ENCODE measurements around the gene HHAT. TPM values are rescaled to one million over a fixed set of nuclear protein-coding genes. Genes with fewer than 3 reads are reported as not detected.
"Not testable (repeated sequence)": the region's sequence is repeated elsewhere in the genome, so short reads cannot be mapped to it uniquely, and the experiment has no call there.

Gene HHAT
- total RNA-seq, 2 experiments from 2014 or later: 5.2 to 9.5 TPM

DNA sequence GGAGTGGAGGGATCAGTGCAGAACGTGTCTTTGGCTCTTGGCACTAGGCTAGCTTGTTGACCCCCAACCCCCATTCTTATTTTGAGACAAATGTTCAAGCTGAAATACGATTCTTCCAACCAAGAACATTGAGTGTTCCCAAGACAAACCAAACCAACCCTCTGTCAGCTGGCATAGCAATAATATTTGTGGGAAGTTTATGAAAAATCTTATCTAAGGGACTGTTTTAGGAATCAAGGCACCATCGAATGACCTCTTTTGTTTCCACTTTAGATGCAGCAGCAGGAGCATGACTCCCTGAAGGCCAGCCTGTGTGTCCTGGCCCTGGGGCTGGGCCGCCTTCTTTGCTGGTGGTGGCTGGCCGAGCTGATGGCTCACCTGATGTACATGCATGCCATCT lies 89.2 kb downstream of the HHAT start:
- no peak overlapping the region for H3K4me2 ChIP-seq (ENCODE audit: low read length)
- no peak for DNase-seq (ENCODE audit: low spot score)
- no peak overlapping the region for H3K4me3 ChIP-seq (ENCODE audit: low read depth, low read length, poor library complexity, severe bottlenecking)
- H4K20me1 ChIP-seq (ENCODE audit: insufficient read depth, low read length): no peaks in the 10 kb centered on the region
- intact Hi-C loops (cut with micrococcal nuclease; ENCODE audit: unreplicated experiment): no loop called here
- TF ChIP-seq, protein P1, sequence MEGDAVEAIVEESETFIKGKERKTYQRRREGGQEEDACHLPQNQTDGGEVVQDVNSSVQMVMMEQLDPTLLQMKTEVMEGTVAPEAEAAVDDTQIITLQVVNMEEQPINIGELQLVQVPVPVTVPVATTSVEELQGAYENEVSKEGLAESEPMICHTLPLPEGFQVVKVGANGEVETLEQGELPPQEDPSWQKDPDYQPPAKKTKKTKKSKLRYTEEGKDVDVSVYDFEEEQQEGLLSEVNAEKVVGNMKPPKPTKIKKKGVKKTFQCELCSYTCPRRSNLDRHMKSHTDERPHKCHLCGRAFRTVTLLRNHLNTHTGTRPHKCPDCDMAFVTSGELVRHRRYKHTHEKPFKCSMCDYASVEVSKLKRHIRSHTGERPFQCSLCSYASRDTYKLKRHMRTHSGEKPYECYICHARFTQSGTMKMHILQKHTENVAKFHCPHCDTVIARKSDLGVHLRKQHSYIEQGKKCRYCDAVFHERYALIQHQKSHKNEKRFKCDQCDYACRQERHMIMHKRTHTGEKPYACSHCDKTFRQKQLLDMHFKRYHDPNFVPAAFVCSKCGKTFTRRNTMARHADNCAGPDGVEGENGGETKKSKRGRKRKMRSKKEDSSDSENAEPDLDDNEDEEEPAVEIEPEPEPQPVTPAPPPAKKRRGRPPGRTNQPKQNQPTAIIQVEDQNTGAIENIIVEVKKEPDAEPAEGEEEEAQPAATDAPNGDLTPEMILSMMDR (conservative IDR thresholded peaks at IDR 0.05; ENCODE audit: low read length): no peak
- no peak for TF ChIP-seq EZH2phosphoT487 (IDR thresholded peaks at IDR 0.05; ENCODE audit: borderline replicate concordance, low read depth, low read length)
- no peaks in the 10 kb centered on the region for H3K4me1 ChIP-seq (ENCODE audit: insufficient read depth, low read length, poor library complexity, severe bottlenecking)
- no peaks in the 10 kb centered on the region for H3K36me3 ChIP-seq (ENCODE audit: insufficient read depth, low read length)
- no peak overlapping the region for H2AFZ ChIP-seq (ENCODE audit: low read length)
- CTCF ChIA-PET (ENCODE audit: unreplicated experiment): no interaction called here
- BruUV-seq (replicated peaks): no TSS peak
- POLR2A ChIA-PET: interaction anchor here (0.6 kb wide), 1 partner anchor 293 kb away, joined by 4 read pairs; no protein-coding TSS in a partner anchor
- no peaks in the 10 kb centered on the region for H3K9me3 ChIP-seq (ENCODE audit: low read length)
- H3K27ac ChIP-seq (ENCODE audit: low read depth, low read length, poor library complexity, severe bottlenecking): no peak overlapping the region
- no peaks in the 10 kb centered on the region for H3K79me2 ChIP-seq (ENCODE audit: insufficient read depth, low read depth, low read length)
- no peaks in the 10 kb centered on the region for H3K9me2 ChIP-seq (ENCODE audit: insufficient read depth, low read length)

DNA sequence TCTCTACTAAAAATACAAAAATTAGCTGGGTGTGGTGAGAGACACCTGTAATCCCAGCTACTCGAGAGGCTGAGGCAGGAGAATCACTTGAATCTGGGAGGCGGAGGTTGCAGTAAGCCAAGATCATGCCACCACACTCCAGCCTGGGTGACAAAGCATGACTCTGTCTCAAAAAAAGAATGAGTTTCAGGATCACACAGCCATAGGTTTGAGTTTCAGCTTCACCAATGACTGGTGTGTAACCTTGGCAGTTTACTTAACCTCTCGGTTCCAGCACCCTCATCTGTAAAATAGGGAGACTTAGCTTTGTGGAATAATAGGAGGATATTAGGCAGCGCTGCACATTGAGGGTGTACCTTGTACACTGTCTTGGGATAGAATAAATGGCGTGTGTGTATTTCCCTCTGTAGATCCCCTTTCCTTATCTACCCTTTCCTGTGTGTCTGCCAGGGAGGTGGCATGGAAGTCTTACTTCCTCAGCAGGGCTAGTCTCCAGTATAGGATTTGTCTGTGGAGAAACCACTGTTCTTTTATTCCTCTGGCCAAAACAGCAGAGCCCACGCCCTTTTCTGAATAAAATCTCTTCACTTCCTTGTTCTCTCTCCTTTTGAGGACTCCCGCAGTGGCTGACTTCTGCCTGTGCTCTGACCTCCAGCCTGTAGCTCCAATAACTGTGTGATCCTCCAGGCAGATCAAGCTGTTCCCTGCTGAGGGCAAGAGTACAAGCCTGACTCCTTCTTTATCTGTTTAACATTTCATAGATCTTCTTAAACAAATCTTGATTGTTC lies 90.4 kb downstream of the HHAT start:
- Histone ChIP-seq H2AFZ (ENCODE audit: low read length) (no peak overlapping the region), H3K4me2 (ENCODE audit: low read length) (no peak overlapping the region), H4K20me1 (ENCODE audit: insufficient read depth, low read length) (no peaks in the 10 kb centered on the region), H3K4me1 (ENCODE audit: insufficient read depth, low read length, poor library complexity, severe bottlenecking) (no peaks in the 10 kb centered on the region), H3K4me3 (ENCODE audit: low read depth, low read length, poor library complexity, severe bottlenecking) (no peak overlapping the region), H3K36me3 (ENCODE audit: insufficient read depth, low read length) (no peaks in the 10 kb centered on the region), H3K9me3 (ENCODE audit: low read length) (no peaks in the 10 kb centered on the region), H3K79me2 (ENCODE audit: insufficient read depth, low read depth, low read length) (no peaks in the 10 kb centered on the region), H3K9me2 (ENCODE audit: insufficient read depth, low read length) (no peaks in the 10 kb centered on the region), H3K27ac (ENCODE audit: low read depth, low read length, poor library complexity, severe bottlenecking) (no peak overlapping the region)
- no peak for TF ChIP-seq EZH2phosphoT487 (IDR thresholded peaks at IDR 0.05; ENCODE audit: borderline replicate concordance, low read depth, low read length)
- TF ChIP-seq, protein P1 (conservative IDR thresholded peaks at IDR 0.05; ENCODE audit: low read length): no peak
- intact Hi-C loops (cut with micrococcal nuclease; ENCODE audit: unreplicated experiment): no loop called here
- CTCF ChIA-PET (ENCODE audit: unreplicated experiment): no interaction called here
- no peak for DNase-seq (ENCODE audit: low spot score)
- BruUV-seq (replicated peaks): no TSS peak
- POLR2A ChIA-PET: no interaction called here

DNA sequence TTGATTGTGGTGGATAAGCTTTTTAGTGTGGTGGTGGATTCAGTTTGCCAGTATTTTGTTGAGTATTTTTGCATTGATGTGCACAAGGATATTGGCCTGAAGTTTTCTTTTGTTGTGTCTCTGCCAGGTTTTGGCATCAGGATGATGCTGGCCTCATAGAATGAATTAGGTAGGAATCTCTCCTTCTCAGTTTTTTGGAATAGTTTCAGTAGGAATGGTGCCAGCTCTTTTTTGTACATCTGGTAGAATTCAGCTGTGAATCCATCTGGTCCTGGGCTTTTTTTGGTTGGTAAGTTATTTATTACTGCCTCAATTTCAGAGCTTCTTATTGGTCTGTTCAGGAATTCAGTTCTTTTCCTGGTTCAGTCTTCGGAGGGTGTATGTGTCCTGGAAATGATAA lies 98.0 kb downstream of the HHAT start:
- H3K9me2 ChIP-seq (ENCODE audit: insufficient read depth, low read length); DNase-seq (ENCODE audit: low spot score); H3K9me3 ChIP-seq (ENCODE audit: low read length); POLR2A ChIA-PET; H3K4me2 ChIP-seq (ENCODE audit: low read length); intact Hi-C loops (cut with micrococcal nuclease; ENCODE audit: unreplicated experiment); CTCF ChIA-PET (ENCODE audit: unreplicated experiment); H3K79me2 ChIP-seq (ENCODE audit: insufficient read depth, low read depth, low read length); H3K27ac ChIP-seq (ENCODE audit: low read depth, low read length, poor library complexity, severe bottlenecking); H4K20me1 ChIP-seq (ENCODE audit: insufficient read depth, low read length); H3K4me1 ChIP-seq (ENCODE audit: insufficient read depth, low read length, poor library complexity, severe bottlenecking); H3K36me3 ChIP-seq (ENCODE audit: insufficient read depth, low read length); H2AFZ ChIP-seq (ENCODE audit: low read length); H3K4me3 ChIP-seq (ENCODE audit: low read depth, low read length, poor library complexity, severe bottlenecking); BruUV-seq (replicated peaks): not testable (repeated sequence)
